Nasal cavity respiratory epithelium epithelial cell of viscerocranial mucosa (primary cell): ENCODE measurements around the gene COG7. TPM values are rescaled to one million over a fixed set of nuclear protein-coding genes. Genes with fewer than 3 reads are reported as not detected.

Experiments used
- total RNA-seq: library from RNA; depleted of rRNA; stranded (reverse); fragments of >200 nt; gene quantifications from 2 replicates; pipeline ENCODE4 v1.2.3, GENCODE V29; 2014

COG7 gene
- 6.5 and 16.9 TPM in 2 replicates for total RNA-seq

GRCh38 chr16:23452572-23453337 is at the start of gene COG7:
COG7 (minus strand) TSS chr16:23453189; CDS start chr16:23452994, 195 bp downstream.

Other genes starting within 250 kb of the COG7 start
- 1.7 and 2.2 TPM in 2 replicates for gene SCNN1B, start 150.9 kb downstream of the COG7 start, total RNA-seq
- 14.0 and 21.4 TPM in 2 replicates for gene GGA2, start 57.3 kb upstream of the COG7 start, total RNA-seq
- 30.1 and 49.5 TPM in 2 replicates for gene EARS2, start 104.2 kb upstream of the COG7 start, total RNA-seq
- 26.0 and 56.7 TPM in 2 replicates for gene UBFD1, start 104.5 kb upstream of the COG7 start, total RNA-seq
- gene NDUFAB1, start 143.1 kb upstream of the COG7 start, total RNA-seq = 78.4 and 130 TPM in 2 replicates
- gene PALB2, start 188.1 kb upstream of the COG7 start, total RNA-seq = 16.4 and 17.6 TPM in 2 replicates
- gene DCTN5, start 188.3 kb upstream of the COG7 start, total RNA-seq = 46.1 and 90.5 TPM in 2 replicates
- 0.34 and 1.00 TPM in 2 replicates for gene PLK1, start 225.7 kb upstream of the COG7 start, total RNA-seq